K562 (cell line): Measurements from ENCODE around the gene DDX41. TPM values are rescaled to one million over a fixed set of nuclear protein-coding genes. Genes with fewer than 3 reads are reported as not detected.

Experiments used
- BACH1 ChIP-seq: fragments of 200-800 bp; sonication (Bioruptor generic); IDR thresholded peaks from 2 replicates; pipeline ENCODE4 v1.6.1; 2016; ENCODE audit warnings: missing genetic modification characterization, missing compliant biosample characterization
- CBX5 ChIP-seq: IDR thresholded peaks from 2 replicates; pipeline ENCODE4 v1.6.1; 2014; ENCODE audit warnings: low read depth, borderline replicate concordance
- EP400 ChIP-seq: fragments of 450-650 bp; IDR thresholded peaks from 2 replicates; pipeline ENCODE4 v1.6.1; 2017; ENCODE audit warnings: antibody characterized with exemption, mild to moderate bottlenecking, moderate library complexity
- FOXK1 ChIP-seq: sonication (generic); formaldehyde crosslinking; IDR thresholded peaks from 2 replicates; pipeline ENCODE4 v1.8.0; 2022; ENCODE audit warnings: missing genetic modification reagents, mild to moderate bottlenecking, borderline replicate concordance
- GATAD2B ChIP-seq: fragments of 450-650 bp; IDR thresholded peaks from 2 replicates; pipeline ENCODE4 v1.6.1; 2017; ENCODE audit warnings: mild to moderate bottlenecking, borderline replicate concordance
- PTTG1 ChIP-seq: fragments of 450-650 bp; IDR thresholded peaks from 2 replicates; pipeline ENCODE4 v1.6.1; 2016; ENCODE audit warnings: low read depth, mild to moderate bottlenecking, missing genetic modification characterization, missing compliant biosample characterization
- RBM22 ChIP-seq: fragments of 200-400 bp; formaldehyde crosslinking; IDR thresholded peaks from 2 replicates; pipeline ENCODE4 v1.6.1; 2018; ENCODE audit warnings: low read length, low read depth; ENCODE audit not compliant: poor library complexity, severe bottlenecking
- ZNF354B ChIP-seq: fragments of 250-450 bp; sonication (Bioruptor Pico); IDR thresholded peaks from 2 replicates; pipeline ENCODE4 v1.4.0; 2020
- polyA plus RNA-seq, 8 experiments: library from polyadenylated mRNA; depleted of rRNA in 4 of 8; stranded (reverse) in 5 of 8; unstranded in 3 of 8; fragments of >200 nt; fragmentation: Nextera tagmentation in 2 of 8; fragmentation: Illumina TruSeq in 1 of 8; extraction: Ambion mirVana in 2 of 8; extraction: Trizol in 1 of 8; gene quantifications; 2 replicates each; pipeline versions ENCODE4 v1.2.1 to v1.2.3, GENCODE V29; 2011 to 2014; ENCODE audit warnings: inconsistent platforms in 1 of 8, missing spikeins in 1 of 8
- total RNA-seq, 7 experiments: library from RNA; depleted of rRNA in 6 of 7; stranded (reverse); fragments of >200 nt in 6 of 7; fragmentation: Illumina TruSeq in 2 of 7; extraction: Trizol in 2 of 7; gene quantifications; 2 replicates each; pipeline versions ENCODE4 v1.2.1 to v1.2.3, GENCODE V29; 2011 to 2021; ENCODE audit warnings: low replicate concordance in 1 of 7
- TF ChIP-seq, protein P1 (sequence below): fragments of 250-450 bp; sonication (Bioruptor Pico); IDR thresholded peaks from 2 replicates; pipeline ENCODE4 v1.8.0; 2021; ENCODE audit warnings: mild to moderate bottlenecking, moderate library complexity
- TF ChIP-seq, protein P2 (sequence below), 2 experiments: IDR thresholded peaks; 2 replicates each; pipeline ENCODE4 v1.6.1; 2011; ENCODE audit warnings: borderline replicate concordance in 1 of 2, control low read depth in 1 of 2, low read depth in 1 of 2, low read length in 1 of 2, mild to moderate bottlenecking in 1 of 2, mixed read lengths in 1 of 2, moderate library complexity in 1 of 2; ENCODE audit not compliant: insufficient read depth in 1 of 2, insufficient read length in 1 of 2, poor library complexity in 1 of 2, severe bottlenecking in 1 of 2; ENCODE audit errors: extremely low read depth in 1 of 2
- TF ChIP-seq, protein P3 (sequence below): fragments of 450-650 bp; IDR thresholded peaks from 2 replicates; pipeline ENCODE4 v1.6.1; 2016; ENCODE audit warnings: low read depth
- TF ChIP-seq, protein P4 (sequence below): fragments of 450-650 bp; IDR thresholded peaks from 2 replicates; pipeline ENCODE4 v1.6.1; 2018; ENCODE audit warnings: mild to moderate bottlenecking, low read depth; ENCODE audit not compliant: partially characterized antibody

The DDX41 gene
- total and polyA plus RNA-seq, 9 of the 15 experiments (the other 6 are each of a cell fraction or from before 2014, with no cell fraction given), result 38.2 to 284 (median 116) TPM

DNA sequence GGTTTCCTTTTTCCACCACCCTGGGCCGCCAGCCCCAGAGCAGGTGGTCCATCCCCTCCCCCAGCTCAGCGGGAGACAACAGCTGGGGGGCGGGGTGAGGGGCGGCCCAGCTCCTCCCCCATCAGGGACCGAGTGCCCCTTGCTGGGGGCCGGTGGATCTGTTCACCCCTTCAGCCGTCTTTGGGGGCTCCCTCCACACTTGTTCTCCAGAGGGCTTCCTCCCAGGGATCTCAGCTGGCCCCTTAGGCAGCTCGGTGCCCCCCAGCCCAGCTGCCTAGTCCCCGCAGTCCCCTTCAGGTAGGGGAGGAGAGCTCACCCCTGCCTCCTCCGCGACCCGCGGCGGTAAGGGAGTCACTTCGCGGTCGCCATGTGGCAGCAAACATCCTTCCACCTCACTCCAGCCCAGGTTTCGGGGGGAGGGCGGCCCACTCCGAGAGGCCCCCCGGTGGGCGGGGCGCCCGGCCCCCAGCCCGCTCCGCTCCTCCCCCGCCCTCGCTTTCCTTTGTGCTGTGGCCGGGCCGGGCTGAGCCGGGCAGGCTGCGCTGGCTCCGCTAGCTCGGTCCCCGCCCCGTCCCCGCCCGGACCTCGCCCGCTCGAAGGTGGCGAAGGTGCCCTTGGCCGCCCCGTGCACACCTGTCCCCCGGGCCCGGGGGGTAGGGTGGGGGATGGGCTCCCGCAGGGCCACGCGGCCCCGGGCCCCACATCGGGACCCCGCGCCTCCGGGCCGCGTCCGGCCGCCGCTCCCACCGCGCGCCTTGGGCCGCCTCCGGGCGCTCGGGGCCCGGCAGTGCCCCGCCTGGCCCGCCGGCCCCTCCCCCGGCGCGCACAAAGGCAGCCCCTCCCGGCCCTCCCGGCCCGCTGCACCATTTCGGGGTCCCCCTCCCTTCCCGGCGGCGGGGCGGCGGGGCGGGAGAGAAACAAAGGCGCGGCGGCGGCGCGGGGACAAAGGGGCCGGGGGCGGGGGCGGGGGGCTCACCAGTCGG is 44.0 kb downstream of the DDX41 start (continued):
- peak; percentile 39 for TF ChIP-seq RBM22
- TF ChIP-seq EP400, result peak; percentile 43; the same call in 1 of the 2 replicates
- TF ChIP-seq BACH1 (tag), result no peak
- TF ChIP-seq, protein P1, sequence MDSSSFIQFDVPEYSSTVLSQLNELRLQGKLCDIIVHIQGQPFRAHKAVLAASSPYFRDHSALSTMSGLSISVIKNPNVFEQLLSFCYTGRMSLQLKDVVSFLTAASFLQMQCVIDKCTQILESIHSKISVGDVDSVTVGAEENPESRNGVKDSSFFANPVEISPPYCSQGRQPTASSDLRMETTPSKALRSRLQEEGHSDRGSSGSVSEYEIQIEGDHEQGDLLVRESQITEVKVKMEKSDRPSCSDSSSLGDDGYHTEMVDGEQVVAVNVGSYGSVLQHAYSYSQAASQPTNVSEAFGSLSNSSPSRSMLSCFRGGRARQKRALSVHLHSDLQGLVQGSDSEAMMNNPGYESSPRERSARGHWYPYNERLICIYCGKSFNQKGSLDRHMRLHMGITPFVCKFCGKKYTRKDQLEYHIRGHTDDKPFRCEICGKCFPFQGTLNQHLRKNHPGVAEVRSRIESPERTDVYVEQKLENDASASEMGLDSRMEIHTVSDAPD (CRISPR knock-in tag), result no peak
- TF ChIP-seq, protein P2, sequence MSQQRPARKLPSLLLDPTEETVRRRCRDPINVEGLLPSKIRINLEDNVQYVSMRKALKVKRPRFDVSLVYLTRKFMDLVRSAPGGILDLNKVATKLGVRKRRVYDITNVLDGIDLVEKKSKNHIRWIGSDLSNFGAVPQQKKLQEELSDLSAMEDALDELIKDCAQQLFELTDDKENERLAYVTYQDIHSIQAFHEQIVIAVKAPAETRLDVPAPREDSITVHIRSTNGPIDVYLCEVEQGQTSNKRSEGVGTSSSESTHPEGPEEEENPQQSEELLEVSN (IDR thresholded peaks at IDR 0.05; ENCODE audit: borderline replicate concordance in 1 of 2, extremely low read depth in 1 of 2, insufficient read depth in 1 of 2, insufficient read length in 1 of 2, low read depth in 1 of 2, low read length in 1 of 2, poor library complexity in 1 of 2, severe bottlenecking in 1 of 2), result peak in 1 of 2 experiments; percentile 55
- no peak for TF ChIP-seq CBX5
- no peak for TF ChIP-seq ZNF354B
- TF ChIP-seq FOXK1 (CRISPR knock-in tag), result no peak
- TF ChIP-seq PTTG1 (tag), result no peak
- TF ChIP-seq, protein P3, sequence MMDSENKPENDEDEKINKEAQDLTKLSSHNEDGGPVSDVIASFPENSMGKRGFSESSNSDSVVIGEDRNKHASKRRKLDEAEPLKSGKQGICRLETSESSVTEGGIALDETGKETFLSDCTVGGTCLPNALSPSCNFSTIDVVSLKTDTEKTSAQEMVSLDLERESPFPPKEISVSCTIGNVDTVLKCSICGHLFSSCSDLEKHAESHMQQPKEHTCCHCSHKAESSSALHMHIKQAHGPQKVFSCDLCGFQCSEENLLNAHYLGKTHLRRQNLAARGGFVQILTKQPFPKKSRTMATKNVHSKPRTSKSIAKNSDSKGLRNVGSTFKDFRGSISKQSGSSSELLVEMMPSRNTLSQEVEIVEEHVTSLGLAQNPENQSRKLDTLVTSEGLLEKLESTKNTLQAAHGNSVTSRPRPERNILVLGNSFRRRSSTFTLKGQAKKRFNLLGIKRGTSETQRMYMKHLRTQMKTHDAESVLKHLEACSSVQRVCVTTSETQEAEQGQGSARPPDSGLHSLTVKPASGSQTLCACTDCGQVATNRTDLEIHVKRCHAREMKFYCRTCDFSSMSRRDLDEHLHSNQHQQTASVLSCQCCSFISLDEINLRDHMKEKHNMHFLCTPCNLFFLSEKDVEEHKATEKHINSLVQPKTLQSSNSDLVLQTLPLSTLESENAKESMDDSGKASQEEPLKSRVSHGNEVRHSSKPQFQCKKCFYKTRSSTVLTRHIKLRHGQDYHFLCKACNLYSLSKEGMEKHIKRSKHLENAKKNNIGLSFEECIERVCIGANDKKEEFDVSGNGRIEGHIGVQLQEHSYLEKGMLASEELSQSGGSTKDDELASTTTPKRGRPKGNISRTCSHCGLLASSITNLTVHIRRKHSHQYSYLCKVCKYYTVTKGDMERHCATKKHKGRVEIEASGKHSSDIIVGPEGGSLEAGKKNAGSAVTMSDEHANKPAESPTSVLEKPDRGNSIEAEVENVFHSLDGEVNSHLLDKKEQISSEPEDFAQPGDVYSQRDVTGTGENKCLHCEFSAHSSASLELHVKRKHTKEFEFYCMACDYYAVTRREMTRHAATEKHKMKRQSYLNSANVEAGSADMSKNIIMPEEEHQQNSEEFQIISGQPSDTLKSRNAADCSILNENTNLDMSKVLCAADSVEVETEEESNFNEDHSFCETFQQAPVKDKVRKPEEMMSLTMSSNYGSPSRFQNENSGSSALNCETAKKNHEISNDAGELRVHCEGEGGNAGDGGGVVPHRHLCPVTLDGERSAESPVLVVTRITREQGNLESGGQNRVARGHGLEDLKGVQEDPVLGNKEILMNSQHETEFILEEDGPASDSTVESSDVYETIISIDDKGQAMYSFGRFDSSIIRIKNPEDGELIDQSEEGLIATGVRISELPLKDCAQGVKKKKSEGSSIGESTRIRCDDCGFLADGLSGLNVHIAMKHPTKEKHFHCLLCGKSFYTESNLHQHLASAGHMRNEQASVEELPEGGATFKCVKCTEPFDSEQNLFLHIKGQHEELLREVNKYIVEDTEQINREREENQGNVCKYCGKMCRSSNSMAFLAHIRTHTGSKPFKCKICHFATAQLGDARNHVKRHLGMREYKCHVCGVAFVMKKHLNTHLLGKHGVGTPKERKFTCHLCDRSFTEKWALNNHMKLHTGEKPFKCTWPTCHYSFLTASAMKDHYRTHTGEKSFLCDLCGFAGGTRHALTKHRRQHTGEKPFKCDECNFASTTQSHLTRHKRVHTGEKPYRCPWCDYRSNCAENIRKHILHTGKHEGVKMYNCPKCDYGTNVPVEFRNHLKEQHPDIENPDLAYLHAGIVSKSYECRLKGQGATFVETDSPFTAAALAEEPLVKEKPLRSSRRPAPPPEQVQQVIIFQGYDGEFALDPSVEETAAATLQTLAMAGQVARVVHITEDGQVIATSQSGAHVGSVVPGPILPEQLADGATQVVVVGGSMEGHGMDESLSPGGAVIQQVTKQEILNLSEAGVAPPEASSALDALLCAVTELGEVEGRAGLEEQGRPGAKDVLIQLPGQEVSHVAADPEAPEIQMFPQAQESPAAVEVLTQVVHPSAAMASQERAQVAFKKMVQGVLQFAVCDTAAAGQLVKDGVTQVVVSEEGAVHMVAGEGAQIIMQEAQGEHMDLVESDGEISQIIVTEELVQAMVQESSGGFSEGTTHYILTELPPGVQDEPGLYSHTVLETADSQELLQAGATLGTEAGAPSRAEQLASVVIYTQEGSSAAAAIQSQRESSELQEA, result no peak
- TF ChIP-seq, protein P4, sequence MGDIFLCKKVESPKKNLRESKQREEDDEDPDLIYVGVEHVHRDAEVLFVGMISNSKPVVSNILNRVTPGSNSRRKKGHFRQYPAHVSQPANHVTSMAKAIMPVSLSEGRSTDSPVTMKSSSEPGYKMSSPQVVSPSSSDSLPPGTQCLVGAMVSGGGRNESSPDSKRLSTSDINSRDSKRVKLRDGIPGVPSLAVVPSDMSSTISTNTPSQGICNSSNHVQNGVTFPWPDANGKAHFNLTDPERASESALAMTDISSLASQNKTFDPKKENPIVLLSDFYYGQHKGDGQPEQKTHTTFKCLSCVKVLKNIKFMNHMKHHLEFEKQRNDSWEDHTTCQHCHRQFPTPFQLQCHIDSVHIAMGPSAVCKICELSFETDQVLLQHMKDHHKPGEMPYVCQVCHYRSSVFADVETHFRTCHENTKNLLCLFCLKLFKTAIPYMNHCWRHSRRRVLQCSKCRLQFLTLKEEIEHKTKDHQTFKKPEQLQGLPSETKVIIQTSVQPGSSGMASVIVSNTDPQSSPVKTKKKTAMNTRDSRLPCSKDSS, result no peak
- 0 out of 2 replicates have a peak, but pooled peaks have one; percentile 49 for TF ChIP-seq GATAD2B
